Measurements from ENCODE around the gene VWC2L. TPM values are rescaled to one million over a fixed set of nuclear protein-coding genes. Genes with fewer than 3 reads are reported as not detected.

Gene VWC2L
- total and polyA plus RNA-seq, 2 of the 4 experiments (the other 2 are of a cell fraction) = not detected

- Histone ChIP-seq H3K27ac (ENCODE audit: insufficient read depth, low read length) (no peak overlapping the region), H3K23ac (ENCODE audit: low read depth, low read length) (no peak overlapping the region), H3K9me1 (ENCODE audit: insufficient read depth, low read length) (no peaks in the 10 kb centered on the region), H3K14ac (replicated peaks; ENCODE audit: low read depth, low read length) (no peak overlapping the region), H3K27me3 (ENCODE audit: control insufficient read depth, insufficient read depth, low read length) (no peaks in the 10 kb centered on the region), H3K36me3 (ENCODE audit: control insufficient read depth, insufficient read depth, low read length) (no peaks in the 10 kb centered on the region), H4K20me1 (ENCODE audit: insufficient read depth, low read length) (no peaks in the 10 kb centered on the region), H3K9ac (ENCODE audit: low read depth, low read length) (no peak overlapping the region), H3K4ac (ENCODE audit: low read depth, low read length) (no peak overlapping the region), H2AFZ (replicated peaks; ENCODE audit: low read length, poor library complexity) (no peak overlapping the region), H3K79me1 (ENCODE audit: low read depth in 1 of 2, low read length in 2 of 2) (no peaks in the 10 kb centered on the region), H3K56ac (ENCODE audit: extremely low read depth, insufficient read depth, low read length) (no peak overlapping the region), H2BK120ac (ENCODE audit: low read depth, low read length) (no peak overlapping the region), H4K8ac (ENCODE audit: low read depth in 2 of 2, low read length in 2 of 2) (no peak overlapping the region), H2BK5ac (ENCODE audit: low read depth, low read length, poor library complexity, severe bottlenecking) (no peak overlapping the region), H2AK5ac (ENCODE audit: low read depth, low read length) (no peak overlapping the region), H3K4me1 (ENCODE audit: control insufficient read depth, insufficient read depth, low read length) (peaks cover 5% of the 10 kb centered on the region), H4K91ac (ENCODE audit: insufficient read depth, low read depth, low read length) (no peak overlapping the region), H3K18ac (ENCODE audit: low read depth, low read length) (no peak overlapping the region), H2AK9ac (replicated peaks; ENCODE audit: low read depth, low read length, poor library complexity) (no peak overlapping the region), H3K4me3 (ENCODE audit: insufficient read depth, low read depth, low read length) (no peak overlapping the region), H3K4me2 (ENCODE audit: low read depth, low read length) (no peak overlapping the region), H2BK20ac (ENCODE audit: low read depth, low read length) (no peak overlapping the region), H2BK15ac (ENCODE audit: low read depth, low read length) (no peak overlapping the region), H3K9me3 (ENCODE audit: control insufficient read depth, insufficient read depth, low read length) (no peaks in the 10 kb centered on the region), H4K5ac (ENCODE audit: low read depth, low read length) (no peak overlapping the region; the same call in 1 of the 2 replicates)
- dilution Hi-C loops (cut with HindIII; ENCODE audit: low sequenced_read_pairs, unreplicated experiment) = no loop called here
- in situ Hi-C loops (cut with MboI; ENCODE audit: low sequenced_read_pairs) = no loop called here
- ATAC-seq (ENCODE audit: low read depth) (no peak), DNase-seq (no peak)
- no TSS peak for BruUV-seq (replicated peaks)
- intact Hi-C loops (cut with micrococcal nuclease) = no loop called here
- TF ChIP-seq SMC3 (IDR thresholded peaks at IDR 0.05; ENCODE audit: low read depth, low read length) = no peak
- TF ChIP-seq MAZ (IDR thresholded peaks at IDR 0.05; ENCODE audit: borderline replicate concordance, low read depth, low read length) = no peak
- no peak for TF ChIP-seq CHD1 (IDR thresholded peaks at IDR 0.05; ENCODE audit: low read depth, low read length)
- TF ChIP-seq USF2 (IDR thresholded peaks at IDR 0.05; ENCODE audit: low read depth, low read length) = no peak
- TF ChIP-seq BHLHE40 (IDR thresholded peaks at IDR 0.05; ENCODE audit: low read depth, low read length) = no peak
- TF ChIP-seq NFE2L2 (IDR thresholded peaks at IDR 0.05; ENCODE audit: low read depth, low read length) = no peak
- CTCF ChIA-PET = interaction anchor here (1.2 kb wide), 1 partner anchor 22 kb away, joined by 3 read pairs; no protein-coding TSS in a partner anchor
- POLR2A ChIA-PET (ENCODE audit: unreplicated experiment) = no interaction called here
Measured at GRCh38 chr2:214507032-214507431, 96.2 kb downstream of the VWC2L start.

All from IMR-90 (cell line).